HL-60 (cell line): ENCODE measurements around the gene MAN2A1.

Experiments
- DNase-seq, 2 experiments: peaks; one replicate each; pipeline ENCODE4 v3.0.0-alpha.2; 2010 to 2020; ENCODE audit warnings: low read depth in 1 of 2, low spot score in 1 of 2
- H3K27ac ChIP-seq: fragments of 250-450 bp; sonication (Bioruptor Pico); replicated peaks from 2 replicates; pipeline ENCODE4 v1.5.1; 2020; ENCODE audit warnings: mild to moderate bottlenecking, moderate library complexity
- H3K27me3 ChIP-seq: fragments of 250-450 bp; sonication (Bioruptor Pico); 2 replicates; pipeline ENCODE4 v1.5.1; 2021; ENCODE audit warnings: mild to moderate bottlenecking, moderate library complexity; ENCODE audit not compliant: insufficient read depth, poor library complexity, severe bottlenecking
- H3K4me3 ChIP-seq: replicated peaks from 2 replicates; pipeline ENCODE4 v1.5.1; 2011; ENCODE audit warnings: mild to moderate bottlenecking, control low read depth, low read length; ENCODE audit not compliant: insufficient read depth
- GABPA ChIP-seq: IDR thresholded peaks from 2 replicates; pipeline ENCODE4 v1.6.1; 2012; ENCODE audit warnings: low read depth
- POLR2AphosphoS5 ChIP-seq: IDR thresholded peaks from 2 replicates; pipeline ENCODE4 v1.6.1; 2012; ENCODE audit warnings: low read depth
- SPI1 ChIP-seq: IDR thresholded peaks from 2 replicates; pipeline ENCODE4 v1.6.1; 2012; ENCODE audit warnings: low read depth, mild to moderate bottlenecking, borderline replicate concordance
- TF ChIP-seq, protein P1 (sequence below): IDR thresholded peaks from 2 replicates; pipeline ENCODE4 v1.6.1; 2012; ENCODE audit warnings: low read depth; ENCODE audit not compliant: insufficient replicate concordance
- TF ChIP-seq, protein P2 (sequence below): IDR thresholded peaks from one replicate; pipeline ENCODE4 v1.5.1; 2011; ENCODE audit warnings: low read length, control low read depth, inconsistent platforms; ENCODE audit not compliant: insufficient read depth

Gene MAN2A1

GRCh38 chr5:109838157-109838556 is 148.4 kb downstream of the MAN2A1 start:
- no peak overlapping the region for H3K27ac ChIP-seq
- H3K27me3 ChIP-seq, result no peaks in the 10 kb centered on the region
- DNase-seq, result no peak
- TF ChIP-seq SPI1 (no peak), POLR2AphosphoS5 (no peak), GABPA (no peak)
- TF ChIP-seq, protein P1, sequence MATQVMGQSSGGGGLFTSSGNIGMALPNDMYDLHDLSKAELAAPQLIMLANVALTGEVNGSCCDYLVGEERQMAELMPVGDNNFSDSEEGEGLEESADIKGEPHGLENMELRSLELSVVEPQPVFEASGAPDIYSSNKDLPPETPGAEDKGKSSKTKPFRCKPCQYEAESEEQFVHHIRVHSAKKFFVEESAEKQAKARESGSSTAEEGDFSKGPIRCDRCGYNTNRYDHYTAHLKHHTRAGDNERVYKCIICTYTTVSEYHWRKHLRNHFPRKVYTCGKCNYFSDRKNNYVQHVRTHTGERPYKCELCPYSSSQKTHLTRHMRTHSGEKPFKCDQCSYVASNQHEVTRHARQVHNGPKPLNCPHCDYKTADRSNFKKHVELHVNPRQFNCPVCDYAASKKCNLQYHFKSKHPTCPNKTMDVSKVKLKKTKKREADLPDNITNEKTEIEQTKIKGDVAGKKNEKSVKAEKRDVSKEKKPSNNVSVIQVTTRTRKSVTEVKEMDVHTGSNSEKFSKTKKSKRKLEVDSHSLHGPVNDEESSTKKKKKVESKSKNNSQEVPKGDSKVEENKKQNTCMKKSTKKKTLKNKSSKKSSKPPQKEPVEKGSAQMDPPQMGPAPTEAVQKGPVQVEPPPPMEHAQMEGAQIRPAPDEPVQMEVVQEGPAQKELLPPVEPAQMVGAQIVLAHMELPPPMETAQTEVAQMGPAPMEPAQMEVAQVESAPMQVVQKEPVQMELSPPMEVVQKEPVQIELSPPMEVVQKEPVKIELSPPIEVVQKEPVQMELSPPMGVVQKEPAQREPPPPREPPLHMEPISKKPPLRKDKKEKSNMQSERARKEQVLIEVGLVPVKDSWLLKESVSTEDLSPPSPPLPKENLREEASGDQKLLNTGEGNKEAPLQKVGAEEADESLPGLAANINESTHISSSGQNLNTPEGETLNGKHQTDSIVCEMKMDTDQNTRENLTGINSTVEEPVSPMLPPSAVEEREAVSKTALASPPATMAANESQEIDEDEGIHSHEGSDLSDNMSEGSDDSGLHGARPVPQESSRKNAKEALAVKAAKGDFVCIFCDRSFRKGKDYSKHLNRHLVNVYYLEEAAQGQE, result no peak
- TF ChIP-seq, protein P2, sequence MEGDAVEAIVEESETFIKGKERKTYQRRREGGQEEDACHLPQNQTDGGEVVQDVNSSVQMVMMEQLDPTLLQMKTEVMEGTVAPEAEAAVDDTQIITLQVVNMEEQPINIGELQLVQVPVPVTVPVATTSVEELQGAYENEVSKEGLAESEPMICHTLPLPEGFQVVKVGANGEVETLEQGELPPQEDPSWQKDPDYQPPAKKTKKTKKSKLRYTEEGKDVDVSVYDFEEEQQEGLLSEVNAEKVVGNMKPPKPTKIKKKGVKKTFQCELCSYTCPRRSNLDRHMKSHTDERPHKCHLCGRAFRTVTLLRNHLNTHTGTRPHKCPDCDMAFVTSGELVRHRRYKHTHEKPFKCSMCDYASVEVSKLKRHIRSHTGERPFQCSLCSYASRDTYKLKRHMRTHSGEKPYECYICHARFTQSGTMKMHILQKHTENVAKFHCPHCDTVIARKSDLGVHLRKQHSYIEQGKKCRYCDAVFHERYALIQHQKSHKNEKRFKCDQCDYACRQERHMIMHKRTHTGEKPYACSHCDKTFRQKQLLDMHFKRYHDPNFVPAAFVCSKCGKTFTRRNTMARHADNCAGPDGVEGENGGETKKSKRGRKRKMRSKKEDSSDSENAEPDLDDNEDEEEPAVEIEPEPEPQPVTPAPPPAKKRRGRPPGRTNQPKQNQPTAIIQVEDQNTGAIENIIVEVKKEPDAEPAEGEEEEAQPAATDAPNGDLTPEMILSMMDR, result no peak
- no peak overlapping the region for H3K4me3 ChIP-seq

GRCh38 chr5:109844148-109844547 is 154.4 kb downstream of the MAN2A1 start:
- DNase-seq, result no peak
- H3K4me3 ChIP-seq, result no peak overlapping the region
- TF ChIP-seq POLR2AphosphoS5, result no peak
- no peak for TF ChIP-seq GABPA
- TF ChIP-seq SPI1, result no peak
- TF ChIP-seq, protein P1, result no peak
- TF ChIP-seq, protein P2, result no peak
- no peaks in the 10 kb centered on the region for H3K27me3 ChIP-seq
- H3K27ac ChIP-seq, result no peak overlapping the region

- TF ChIP-seq GABPA, result no peak
- no peak for TF ChIP-seq POLR2AphosphoS5
- no peak for TF ChIP-seq SPI1
- TF ChIP-seq, protein P1, result no peak
- TF ChIP-seq, protein P2, result no peak
- DNase-seq, result no peak
- H3K4me3 ChIP-seq, result no peak overlapping the region
- H3K27me3 ChIP-seq, result no peaks in the 10 kb centered on the region
- H3K27ac ChIP-seq, result no peak overlapping the region
Measured at GRCh38 chr5:109844695-109845094, 155.0 kb downstream of the MAN2A1 start.
